HG02798 (cell line): ENCODE measurements around the gene AKT2.
"Not testable (repeated sequence)": the region's sequence is repeated elsewhere in the genome, so short reads cannot be mapped to it uniquely, and the experiment has no call there.

Experiments used
- ATAC-seq: cut with Tn5 transposase; IDR thresholded peaks from one replicate; pipeline ENCODE4 v1.9.1; 2021; ENCODE audit warnings: mild to moderate bottlenecking; ENCODE audit not compliant: unreplicated experiment, poor library complexity

The AKT2 gene

GRCh38 chr19:40284501-40285352 lies at the start of gene AKT2:
TSS of gene AKT2 (minus strand) at chr19:40285345. CDS start at chr19:40265267, 20,078 bp downstream.
- peak; percentile 36 for ATAC-seq

GRCh38 chr19:40333083-40333482 lies 47.9 kb upstream of the AKT2 start:
- ATAC-seq: not testable (repeated sequence)

GRCh38 chr19:40332669-40333068 lies 47.5 kb upstream of the AKT2 start:
- ATAC-seq: no peak

DNA sequence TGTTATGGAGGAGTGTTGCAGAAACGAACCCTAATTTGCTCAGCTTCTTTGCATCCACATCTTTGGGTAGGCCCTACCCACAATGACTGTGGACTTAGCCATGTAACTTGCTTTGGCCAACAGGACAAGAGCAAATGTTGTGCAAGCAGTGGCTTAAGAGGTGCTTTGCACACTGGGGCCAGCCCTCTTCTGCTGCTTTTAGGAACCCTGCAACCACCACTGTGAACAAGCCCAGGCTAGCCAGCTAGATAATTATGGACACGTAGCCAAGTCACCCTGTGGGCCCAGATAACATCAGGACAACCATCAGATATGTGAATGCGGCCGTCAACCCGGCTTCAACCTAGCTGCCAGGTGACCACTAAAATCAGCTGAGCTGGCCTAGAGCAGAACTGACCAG lies 45.9 kb upstream of the AKT2 start:
- ATAC-seq: no peak

GRCh38 chr19:40326201-40326600 lies 41.1 kb upstream of the AKT2 start:
- ATAC-seq: no peak

DNA sequence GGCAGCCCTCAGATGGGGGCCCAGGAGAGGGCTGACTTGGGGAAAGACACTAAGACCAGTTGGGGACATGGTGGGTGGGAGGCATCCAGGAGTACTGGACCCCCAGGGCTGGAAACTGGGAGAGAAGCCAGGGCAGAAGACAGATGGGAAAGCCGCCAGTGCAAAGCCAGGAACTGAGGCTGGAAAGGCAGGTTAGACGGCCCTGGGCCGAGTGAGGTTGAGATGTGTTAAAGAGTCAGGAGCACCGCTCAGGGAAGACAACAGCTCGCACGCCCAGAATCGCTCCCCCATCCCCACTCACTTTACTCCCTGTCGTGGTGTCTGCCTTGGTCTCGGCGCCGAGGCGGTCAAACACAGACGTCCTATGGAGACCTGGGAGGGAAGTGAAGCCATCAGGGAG lies 38.6 kb upstream of the AKT2 start:
- no peak for ATAC-seq

GRCh38 chr19:40322951-40323615 lies 37.9 kb upstream of the AKT2 start:
- no peak for ATAC-seq

GRCh38 chr19:40322271-40322610 lies 37.1 kb upstream of the AKT2 start:
- ATAC-seq: no peak

GRCh38 chr19:40321566-40322270 lies 36.6 kb upstream of the AKT2 start:
- no peak for ATAC-seq

GRCh38 chr19:40321076-40321475 lies 35.9 kb upstream of the AKT2 start:
- ATAC-seq: no peak

DNA sequence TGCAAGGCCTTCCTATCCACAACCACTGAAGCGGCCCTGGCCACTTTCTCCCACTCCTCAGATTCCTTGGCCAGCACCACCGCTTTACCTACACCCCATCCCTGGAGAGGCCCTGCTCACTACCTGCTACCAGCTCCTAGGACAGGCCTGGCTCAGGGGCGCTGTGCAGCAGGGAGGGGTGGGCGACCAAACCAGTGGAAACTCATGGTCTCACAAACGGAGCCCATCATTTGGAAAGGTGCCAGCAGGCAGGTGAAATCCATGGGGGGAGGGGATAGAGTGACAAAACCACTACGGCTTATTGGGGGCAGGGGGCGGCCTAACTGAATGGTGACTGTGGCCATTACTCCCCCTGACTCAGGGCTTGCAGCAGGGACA lies 35.4 kb upstream of the AKT2 start:
- ATAC-seq: no peak

- ATAC-seq: no peak
Observed at GRCh38 chr19:40317338-40317737, 32.2 kb upstream of the AKT2 start.

- no peak for ATAC-seq
Observed at GRCh38 chr19:40315812-40316470, 30.8 kb upstream of the AKT2 start.

- no peak for ATAC-seq
Observed at GRCh38 chr19:40314656-40315055, 29.5 kb upstream of the AKT2 start.

- ATAC-seq: no peak
Observed at GRCh38 chr19:40313229-40313983, 28.3 kb upstream of the AKT2 start.

DNA sequence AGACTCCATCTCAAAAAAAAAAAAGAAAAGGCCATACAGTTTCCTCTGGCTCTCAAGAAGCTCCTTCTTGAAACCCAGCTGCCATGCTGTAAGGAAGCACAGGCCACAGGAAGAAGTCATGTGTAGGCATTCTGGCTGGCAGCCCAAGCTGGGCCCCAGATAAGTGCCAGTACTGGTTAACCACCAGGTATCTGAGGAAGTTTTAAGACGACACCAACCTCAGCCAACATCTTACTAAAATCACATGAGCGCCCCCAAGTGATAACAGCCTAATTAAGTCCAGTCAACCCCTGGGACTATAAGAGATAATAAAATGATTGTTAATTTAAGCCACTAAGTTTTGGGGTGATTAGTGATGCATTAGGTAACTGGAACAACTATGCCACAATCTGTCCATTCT lies 27.4 kb upstream of the AKT2 start:
- ATAC-seq: no peak

DNA sequence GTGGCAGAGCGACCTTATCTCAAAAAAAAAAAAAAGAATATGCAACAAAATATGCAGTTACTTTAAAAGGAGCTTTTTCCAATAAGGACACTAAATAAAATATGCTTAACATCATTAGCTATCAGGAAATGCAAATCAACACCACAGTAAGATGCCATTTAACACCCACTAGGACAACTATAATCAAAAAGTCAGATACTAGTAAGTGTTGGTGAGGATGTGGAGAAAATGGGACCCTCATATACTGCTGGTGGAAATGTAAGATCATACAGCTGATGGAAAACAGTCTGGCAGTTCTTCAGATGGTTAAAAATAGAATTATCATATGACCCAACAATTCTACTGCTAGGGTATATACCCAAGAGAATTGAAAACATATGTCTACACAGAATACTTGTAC lies 24.5 kb upstream of the AKT2 start:
- ATAC-seq: no peak

DNA sequence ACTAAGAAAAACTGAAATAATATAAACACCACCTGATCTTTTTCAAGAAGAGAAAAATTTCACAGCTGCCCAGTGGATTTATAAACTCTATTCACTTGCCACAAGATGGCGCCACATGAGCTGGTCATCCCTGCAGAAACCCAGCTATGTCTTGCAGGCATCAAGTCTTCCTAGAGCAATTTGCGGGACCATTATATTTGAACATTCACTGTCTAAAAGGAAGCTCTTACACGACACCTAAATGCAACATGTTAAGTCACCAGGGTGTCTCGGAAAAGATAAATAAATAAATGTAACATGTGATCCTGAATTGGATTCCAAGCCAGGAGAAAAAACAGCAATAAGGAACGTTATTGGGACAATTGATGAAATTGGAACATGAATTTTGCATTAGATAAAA lies 20.3 kb upstream of the AKT2 start:
- ATAC-seq: no peak

GRCh38 chr19:40304306-40304705 lies 19.2 kb upstream of the AKT2 start:
- ATAC-seq: no peak

DNA sequence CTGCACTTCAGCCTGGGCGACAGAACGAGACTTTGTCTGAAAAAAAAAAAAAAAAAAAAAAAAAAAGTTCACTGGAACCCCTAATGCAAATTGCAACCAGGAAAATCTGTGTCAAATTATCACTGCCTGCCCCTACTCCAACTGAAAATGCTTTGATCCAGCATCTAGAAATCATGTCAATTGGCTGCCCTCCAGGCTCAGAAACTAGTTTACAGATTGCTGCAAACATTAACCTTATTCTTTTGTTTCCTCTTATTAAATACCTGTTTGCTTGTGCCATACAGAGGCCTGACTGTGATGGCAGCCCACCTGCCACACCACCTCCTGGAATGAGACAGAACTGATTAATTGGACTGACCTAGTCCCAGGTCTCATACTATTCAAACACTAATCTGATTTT lies 18.6 kb upstream of the AKT2 start:
- ATAC-seq: no peak
